HEK293 (cell line): ENCODE data around the gene NIBAN1.
A peak's percentile ranks its signal among the peaks of the same experiment; 100 is the strongest.

Source experiments
- EGR2 ChIP-seq: fragments of 450-650 bp; formaldehyde crosslinking; IDR thresholded peaks from 2 replicates; pipeline ENCODE4 v1.5.1; 2016; ENCODE audit warnings: low read depth, missing biosample characterization, missing genetic modification characterization
- HOXA7 ChIP-seq: sonication (generic); formaldehyde crosslinking; IDR thresholded peaks from 2 replicates; pipeline ENCODE4 v1.8.1; 2022; ENCODE audit warnings: missing genetic modification reagents, borderline replicate concordance
- KLF10 ChIP-seq: fragments of 450-650 bp; IDR thresholded peaks from 2 replicates; pipeline ENCODE4 v1.5.1; 2018; ENCODE audit warnings: missing biosample characterization, mild to moderate bottlenecking, missing genetic modification characterization
- KLF7 ChIP-seq: fragments of 450-650 bp; formaldehyde crosslinking; IDR thresholded peaks from 2 replicates; pipeline ENCODE4 v1.5.1; 2016; ENCODE audit warnings: missing biosample characterization, missing genetic modification characterization, borderline replicate concordance
- MYNN ChIP-seq: fragments of 450-650 bp; formaldehyde crosslinking; IDR thresholded peaks from 2 replicates; pipeline ENCODE4 v1.5.1; 2016; ENCODE audit warnings: missing biosample characterization, missing genetic modification characterization, borderline replicate concordance
- PRDM1 ChIP-seq: fragments of 450-650 bp; formaldehyde crosslinking; IDR thresholded peaks from 2 replicates; pipeline ENCODE4; 2016; ENCODE audit warnings: missing biosample characterization, missing genetic modification characterization
- REPIN1 ChIP-seq: fragments of 450-650 bp; formaldehyde crosslinking; IDR thresholded peaks from 2 replicates; pipeline ENCODE4 v1.5.1; 2017; ENCODE audit warnings: missing biosample characterization, missing genetic modification characterization, low read depth
- SCRT1 ChIP-seq: fragments of 450-650 bp; formaldehyde crosslinking; IDR thresholded peaks from 2 replicates; pipeline ENCODE4 v1.5.1; 2016; ENCODE audit warnings: missing biosample characterization, missing genetic modification characterization, borderline replicate concordance
- SP3 ChIP-seq: fragments of 450-650 bp; formaldehyde crosslinking; IDR thresholded peaks from 2 replicates; pipeline ENCODE4 v1.5.1; 2016; ENCODE audit warnings: missing biosample characterization, missing genetic modification characterization
- TRIM28 ChIP-seq: IDR thresholded peaks from 2 replicates; pipeline ENCODE4 v1.6.1; 2011; ENCODE audit warnings: low read length, control low read depth, borderline replicate concordance
- ZFP69B ChIP-seq: fragments of 450-650 bp; formaldehyde crosslinking; IDR thresholded peaks from 2 replicates; pipeline ENCODE4 v1.5.1; 2016; ENCODE audit warnings: missing biosample characterization, missing genetic modification characterization
- ZNF114 ChIP-seq: fragments of 450-650 bp; formaldehyde crosslinking; IDR thresholded peaks from 2 replicates; pipeline ENCODE4 v1.5.0; 2017; ENCODE audit warnings: missing biosample characterization, missing genetic modification characterization
- ZNF132 ChIP-seq: fragments of 450-650 bp; formaldehyde crosslinking; IDR thresholded peaks from 2 replicates; pipeline ENCODE4 v1.5.1; 2017; ENCODE audit warnings: missing biosample characterization, missing genetic modification characterization, borderline replicate concordance
- ZNF155 ChIP-seq: fragments of 450-650 bp; formaldehyde crosslinking; IDR thresholded peaks from 2 replicates; pipeline ENCODE4 v1.5.1; 2016; ENCODE audit warnings: missing biosample characterization, missing genetic modification characterization
- ZNF214 ChIP-seq: fragments of 450-650 bp; formaldehyde crosslinking; IDR thresholded peaks from 2 replicates; pipeline ENCODE4 v1.5.1; 2017; ENCODE audit warnings: missing biosample characterization, mild to moderate bottlenecking, missing genetic modification characterization, borderline replicate concordance
- ZNF24 ChIP-seq: fragments of 450-650 bp; formaldehyde crosslinking; IDR thresholded peaks from 2 replicates; pipeline ENCODE4 v1.5.1; 2016; ENCODE audit warnings: missing biosample characterization, missing genetic modification characterization
- ZNF274 ChIP-seq, 2 experiments: fragments of 200-500 bp in 1 of 2; fragments of 450-650 bp in 1 of 2; sonication (Bioruptor generic) in 1 of 2; formaldehyde crosslinking in 1 of 2; IDR thresholded peaks; 2 replicates each; pipeline versions ENCODE4 v1.5.1 to v1.6.1; 2014 to 2016; ENCODE audit warnings: borderline replicate concordance in 1 of 2, inconsistent platforms in 1 of 2, low read length in 1 of 2, missing biosample characterization in 1 of 2, missing genetic modification characterization in 1 of 2
- ZNF354C ChIP-seq: fragments of 450-650 bp; formaldehyde crosslinking; IDR thresholded peaks from 2 replicates; pipeline ENCODE4 v1.5.1; 2016; ENCODE audit warnings: missing biosample characterization, missing genetic modification characterization, low read depth, borderline replicate concordance
- ZNF391 ChIP-seq: fragments of 450-650 bp; formaldehyde crosslinking; IDR thresholded peaks from 2 replicates; pipeline ENCODE4 v1.5.1; 2016; ENCODE audit warnings: low read depth, missing biosample characterization, missing genetic modification characterization, borderline replicate concordance
- ZNF416 ChIP-seq: fragments of 450-650 bp; formaldehyde crosslinking; IDR thresholded peaks from 2 replicates; pipeline ENCODE4 v1.5.1; 2016; ENCODE audit warnings: missing biosample characterization, missing genetic modification characterization
- ZNF423 ChIP-seq: fragments of 450-650 bp; formaldehyde crosslinking; IDR thresholded peaks from 2 replicates; pipeline ENCODE4 v1.5.1; 2016; ENCODE audit warnings: missing biosample characterization, missing genetic modification characterization
- ZNF530 ChIP-seq: fragments of 450-650 bp; formaldehyde crosslinking; IDR thresholded peaks from 2 replicates; pipeline ENCODE4 v1.5.1; 2016; ENCODE audit warnings: low read depth, missing biosample characterization, missing genetic modification characterization
- ZNF561 ChIP-seq: fragments of 450-650 bp; IDR thresholded peaks from 2 replicates; pipeline ENCODE4 v1.5.1; 2018; ENCODE audit warnings: missing biosample characterization, missing genetic modification characterization, borderline replicate concordance
- ZNF571 ChIP-seq: fragments of 450-650 bp; formaldehyde crosslinking; IDR thresholded peaks from 2 replicates; pipeline ENCODE4 v1.5.0; 2017; ENCODE audit warnings: missing biosample characterization, missing genetic modification characterization
- ZNF585B ChIP-seq: fragments of 450-650 bp; formaldehyde crosslinking; IDR thresholded peaks from 2 replicates; pipeline ENCODE4 v1.5.1; 2016; ENCODE audit warnings: missing biosample characterization, missing genetic modification characterization
- ZNF600 ChIP-seq: fragments of 450-650 bp; formaldehyde crosslinking; IDR thresholded peaks from 2 replicates; pipeline ENCODE4 v1.5.1; 2016; ENCODE audit warnings: missing biosample characterization, missing genetic modification characterization
- ZNF701 ChIP-seq: fragments of 450-650 bp; formaldehyde crosslinking; IDR thresholded peaks from 2 replicates; pipeline ENCODE4 v1.5.1; 2016; ENCODE audit warnings: missing biosample characterization, missing genetic modification characterization
- ZNF777 ChIP-seq: fragments of 450-650 bp; formaldehyde crosslinking; IDR thresholded peaks from 2 replicates; pipeline ENCODE4 v1.5.1; 2017; ENCODE audit warnings: missing biosample characterization, missing genetic modification characterization, borderline replicate concordance
- ZNF791 ChIP-seq: fragments of 450-650 bp; formaldehyde crosslinking; IDR thresholded peaks from 2 replicates; pipeline ENCODE4 v1.5.1; 2016; ENCODE audit warnings: missing biosample characterization, missing genetic modification characterization
- ZNF830 ChIP-seq: fragments of 450-650 bp; IDR thresholded peaks from 2 replicates; pipeline ENCODE4 v1.5.0; 2018; ENCODE audit warnings: missing biosample characterization, missing genetic modification characterization, low read depth, mild to moderate bottlenecking, moderate library complexity
- ZXDB ChIP-seq: fragments of 450-650 bp; formaldehyde crosslinking; IDR thresholded peaks from 2 replicates; pipeline ENCODE4 v1.5.1; 2016; ENCODE audit warnings: missing biosample characterization, missing genetic modification characterization
- TF ChIP-seq, protein P1 (sequence below): fragments of 450-650 bp; formaldehyde crosslinking; IDR thresholded peaks from 2 replicates; pipeline ENCODE4 v1.5.1; 2016; ENCODE audit warnings: missing biosample characterization, missing genetic modification characterization
- TF ChIP-seq, protein P2 (sequence below): fragments of 450-650 bp; formaldehyde crosslinking; IDR thresholded peaks from 2 replicates; pipeline ENCODE4; 2016; ENCODE audit warnings: missing biosample characterization, missing genetic modification characterization
- TF ChIP-seq, protein P3 (sequence below): fragments of 450-650 bp; formaldehyde crosslinking; IDR thresholded peaks from 2 replicates; pipeline ENCODE4 v1.5.1; 2016; ENCODE audit warnings: missing biosample characterization, missing genetic modification characterization
- TF ChIP-seq, protein P4 (sequence below): fragments of 450-650 bp; formaldehyde crosslinking; IDR thresholded peaks from 2 replicates; pipeline ENCODE4 v1.5.1; 2016; ENCODE audit warnings: missing biosample characterization, missing genetic modification characterization

NIBAN1 gene

DNA sequence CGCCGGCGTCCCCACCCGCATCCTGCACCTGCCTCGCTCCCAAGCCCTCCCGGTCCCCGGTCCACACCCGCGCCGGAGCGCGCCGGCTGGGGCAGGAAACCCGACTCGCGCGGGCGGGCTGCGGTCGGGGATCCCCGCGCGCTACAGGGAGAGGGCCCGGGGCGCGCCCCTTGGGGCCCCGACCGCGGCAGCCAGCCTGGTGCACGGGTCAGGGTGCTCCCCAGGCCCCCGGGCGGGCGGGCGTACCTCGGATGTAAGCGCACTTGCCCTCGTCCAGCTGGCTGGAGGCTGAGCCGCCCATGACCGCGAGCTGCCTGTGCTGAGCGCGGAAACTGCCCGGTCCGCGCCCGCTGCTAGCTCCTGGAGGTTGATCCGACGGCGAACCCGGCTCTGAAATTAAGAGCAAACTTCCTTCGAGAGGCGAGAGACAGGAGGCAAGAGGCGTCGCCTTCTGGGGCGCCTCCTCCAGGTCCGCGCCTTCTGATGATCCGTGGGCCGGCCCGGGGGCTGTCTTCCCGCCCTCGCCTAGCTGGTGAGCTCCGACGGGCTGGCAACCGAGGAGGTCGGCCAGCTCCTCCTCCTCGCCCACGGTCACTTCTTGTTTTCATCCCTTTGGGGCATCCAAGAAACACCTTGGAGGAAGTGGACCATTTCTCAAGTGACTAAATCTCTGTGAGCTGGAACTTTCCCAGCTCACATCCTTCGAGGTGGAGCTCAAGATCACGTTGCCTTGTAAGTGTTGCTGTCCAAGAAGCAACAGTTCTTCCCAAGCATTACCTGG lies at the start of gene NIBAN1 (continued):
- TF ChIP-seq, protein P1, sequence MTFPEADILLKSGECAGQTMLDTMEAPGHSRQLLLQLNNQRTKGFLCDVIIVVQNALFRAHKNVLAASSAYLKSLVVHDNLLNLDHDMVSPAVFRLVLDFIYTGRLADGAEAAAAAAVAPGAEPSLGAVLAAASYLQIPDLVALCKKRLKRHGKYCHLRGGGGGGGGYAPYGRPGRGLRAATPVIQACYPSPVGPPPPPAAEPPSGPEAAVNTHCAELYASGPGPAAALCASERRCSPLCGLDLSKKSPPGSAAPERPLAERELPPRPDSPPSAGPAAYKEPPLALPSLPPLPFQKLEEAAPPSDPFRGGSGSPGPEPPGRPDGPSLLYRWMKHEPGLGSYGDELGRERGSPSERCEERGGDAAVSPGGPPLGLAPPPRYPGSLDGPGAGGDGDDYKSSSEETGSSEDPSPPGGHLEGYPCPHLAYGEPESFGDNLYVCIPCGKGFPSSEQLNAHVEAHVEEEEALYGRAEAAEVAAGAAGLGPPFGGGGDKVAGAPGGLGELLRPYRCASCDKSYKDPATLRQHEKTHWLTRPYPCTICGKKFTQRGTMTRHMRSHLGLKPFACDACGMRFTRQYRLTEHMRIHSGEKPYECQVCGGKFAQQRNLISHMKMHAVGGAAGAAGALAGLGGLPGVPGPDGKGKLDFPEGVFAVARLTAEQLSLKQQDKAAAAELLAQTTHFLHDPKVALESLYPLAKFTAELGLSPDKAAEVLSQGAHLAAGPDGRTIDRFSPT: peak; percentile 70
- TF ChIP-seq TRIM28 (no peak), ZNF561 (tag by site-specific recombination) (no peak; the same call in 1 of the 2 replicates), ZNF830 (tag by site-specific recombination) (no peak), PRDM1 (tag by site-specific recombination) (no peak), ZNF354C (tag by site-specific recombination) (no peak), ZNF530 (no peak), SCRT1 (no peak; the same call in 1 of the 2 replicates), ZNF132 (no peak), ZNF701 (no peak), ZNF155 (tag by site-specific recombination) (no peak), ZNF585B (no peak), ZNF600 (tag by site-specific recombination) (no peak), ZNF571 (tag by site-specific recombination) (no peak), KLF7 (tag by site-specific recombination) (no peak), ZNF274 (IDR thresholded peaks at IDR 0.05; ENCODE audit: low read length) (no peak), ZNF274 (tag by site-specific recombination; IDR thresholded peaks at IDR 0.05; ENCODE audit: borderline replicate concordance) (no peak), ZNF24 (tag by site-specific recombination) (peak; percentile 58; the same call in 1 of the 2 replicates), KLF10 (tag by site-specific recombination) (no peak), ZNF777 (tag by site-specific recombination) (no peak; the same call in 1 of the 2 replicates), SP3 (tag by site-specific recombination) (peak; percentile 76), ZNF391 (no peak), HOXA7 (no peak), REPIN1 (tag by site-specific recombination) (no peak), ZNF416 (tag by site-specific recombination) (no peak), MYNN (tag by site-specific recombination) (no peak), ZNF214 (tag by site-specific recombination) (no peak), ZNF114 (tag by site-specific recombination) (no peak), ZNF791 (tag by site-specific recombination) (no peak), ZNF423 (no peak), EGR2 (tag by site-specific recombination) (peak; percentile 93), ZXDB (tag by site-specific recombination) (peak; percentile 16), ZFP69B (tag by site-specific recombination) (no peak)
- TF ChIP-seq, protein P2, sequence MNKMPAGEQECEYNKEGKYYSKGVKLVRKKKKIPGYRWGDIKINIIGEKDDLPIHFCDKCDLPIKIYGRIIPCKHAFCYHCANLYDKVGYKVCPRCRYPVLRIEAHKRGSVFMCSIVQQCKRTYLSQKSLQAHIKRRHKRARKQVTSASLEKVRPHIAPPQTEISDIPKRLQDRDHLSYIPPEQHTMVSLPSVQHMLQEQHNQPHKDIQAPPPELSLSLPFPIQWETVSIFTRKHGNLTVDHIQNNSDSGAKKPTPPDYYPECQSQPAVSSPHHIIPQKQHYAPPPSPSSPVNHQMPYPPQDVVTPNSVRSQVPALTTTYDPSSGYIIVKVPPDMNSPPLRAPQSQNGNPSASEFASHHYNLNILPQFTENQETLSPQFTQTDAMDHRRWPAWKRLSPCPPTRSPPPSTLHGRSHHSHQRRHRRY: no peak
- TF ChIP-seq, protein P3, sequence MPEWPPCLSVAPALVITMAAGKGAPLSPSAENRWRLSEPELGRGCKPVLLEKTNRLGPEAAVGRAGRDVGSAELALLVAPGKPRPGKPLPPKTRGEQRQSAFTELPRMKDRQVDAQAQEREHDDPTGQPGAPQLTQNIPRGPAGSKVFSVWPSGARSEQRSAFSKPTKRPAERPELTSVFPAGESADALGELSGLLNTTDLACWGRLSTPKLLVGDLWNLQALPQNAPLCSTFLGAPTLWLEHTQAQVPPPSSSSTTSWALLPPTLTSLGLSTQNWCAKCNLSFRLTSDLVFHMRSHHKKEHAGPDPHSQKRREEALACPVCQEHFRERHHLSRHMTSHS (tag by site-specific recombination): no peak
- TF ChIP-seq, protein P4, sequence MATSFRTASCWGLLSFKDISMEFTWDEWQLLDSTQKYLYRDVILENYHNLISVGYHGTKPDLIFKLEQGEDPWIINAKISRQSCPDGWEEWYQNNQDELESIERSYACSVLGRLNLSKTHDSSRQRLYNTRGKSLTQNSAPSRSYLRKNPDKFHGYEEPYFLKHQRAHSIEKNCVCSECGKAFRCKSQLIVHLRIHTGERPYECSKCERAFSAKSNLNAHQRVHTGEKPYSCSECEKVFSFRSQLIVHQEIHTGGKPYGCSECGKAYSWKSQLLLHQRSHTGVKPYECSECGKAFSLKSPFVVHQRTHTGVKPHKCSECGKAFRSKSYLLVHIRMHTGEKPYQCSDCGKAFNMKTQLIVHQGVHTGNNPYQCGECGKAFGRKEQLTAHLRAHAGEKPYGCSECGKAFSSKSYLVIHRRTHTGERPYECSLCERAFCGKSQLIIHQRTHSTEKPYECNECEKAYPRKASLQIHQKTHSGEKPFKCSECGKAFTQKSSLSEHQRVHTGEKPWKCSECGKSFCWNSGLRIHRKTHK: no peak
